AG09309 (cell line): ENCODE measurements around the gene CTSW.
"Not testable (repeated sequence)": the region's sequence is repeated elsewhere in the genome, so short reads cannot be mapped to it uniquely, and the experiment has no call there.

Source experiments
- DNase-seq: peaks from one replicate; pipeline ENCODE4 v3.0.0-alpha.2; 2010; ENCODE audit warnings: low read depth
- H3K4me3 ChIP-seq: 2 replicates; pipeline ENCODE4 v1.5.1; 2011; ENCODE audit warnings: mild to moderate bottlenecking, low read depth, low read length, moderate library complexity; ENCODE audit not compliant: control insufficient read depth
- CTCF ChIP-seq: IDR thresholded peaks from 2 replicates; pipeline ENCODE4 v1.5.1; 2011; ENCODE audit warnings: mild to moderate bottlenecking, low read depth, low read length, inconsistent platforms; ENCODE audit not compliant: insufficient read depth, control insufficient read depth; ENCODE audit errors: missing control alignments

Gene CTSW

GRCh38 chr11:65879617-65880016 lies at the start of gene CTSW:
Gene CTSW, plus strand, starts transcription at chr11:65879837. Its CDS starts 18 bp downstream, at chr11:65879855.
- no peak for TF ChIP-seq CTCF
- no peak within 1 kb of the TSS for H3K4me3 ChIP-seq
- no peak for DNase-seq

- not testable (repeated sequence) for H3K4me3 ChIP-seq, DNase-seq
Observed at GRCh38 chr11:65832231-65832630, 47.4 kb upstream of the CTSW start.

GRCh38 chr11:65833297-65834030 lies 46.2 kb upstream of the CTSW start, which contains the start of gene SNX32:
Gene SNX32, plus strand, starts transcription at chr11:65833963. Its CDS starts 103 bp downstream, at chr11:65834066.
- H3K4me3 ChIP-seq, result peak within 1 kb of the TSS; percentile 47
- DNase-seq, result peak; percentile 34

GRCh38 chr11:65834202-65834601 lies 45.4 kb upstream of the CTSW start:
- no peak for DNase-seq
- peak overlapping the region; percentile 47 for H3K4me3 ChIP-seq
- TF ChIP-seq CTCF, result no peak

More at GRCh38 chr11:65833297-65834030, 46.2 kb upstream of the CTSW start, which contains the start of gene SNX32:
- no peak for TF ChIP-seq CTCF

- TF ChIP-seq CTCF, result no peak
Observed at GRCh38 chr11:65842144-65842543, 37.5 kb upstream of the CTSW start.

GRCh38 chr11:65843811-65844210 lies 35.8 kb upstream of the CTSW start:
- no peak for TF ChIP-seq CTCF
- H3K4me3 ChIP-seq, result no peak overlapping the region
- DNase-seq, result no peak

More at GRCh38 chr11:65842144-65842543, 37.5 kb upstream of the CTSW start:
- no peak overlapping the region for H3K4me3 ChIP-seq
- DNase-seq, result no peak

- no peak overlapping the region for H3K4me3 ChIP-seq
- no peak for DNase-seq
- TF ChIP-seq CTCF, result no peak
Observed at GRCh38 chr11:65844231-65844872, 35.3 kb upstream of the CTSW start.
